OCI-M2 (cell line): Measurements from ENCODE around the gene FHIT.

Experiments
- DNase-seq: peaks from one replicate; lab custom pipeline; 2025; ENCODE audit not compliant: unreplicated experiment; lab: John Stamatoyannopoulos, UW

Gene FHIT

DNA sequence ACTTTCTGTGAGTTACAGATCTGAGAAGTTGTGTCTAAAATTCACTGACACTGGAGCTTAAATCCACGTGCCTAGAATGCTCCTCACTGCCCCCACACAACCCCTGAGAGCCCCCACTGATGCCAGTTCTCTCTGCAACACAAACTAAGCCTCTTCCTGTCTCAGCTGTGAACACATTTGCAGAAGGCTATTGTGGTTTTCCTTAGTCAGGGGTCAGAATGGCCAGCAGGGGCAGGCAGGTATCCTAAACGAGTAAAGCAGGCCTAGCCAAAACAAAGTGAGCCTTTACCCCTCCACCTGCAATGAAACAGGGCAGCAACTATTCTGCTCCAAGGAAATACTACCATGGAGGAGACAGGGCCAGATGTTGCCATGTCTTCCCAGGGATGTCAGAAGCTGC is 78.6 kb downstream of the FHIT start:
- no peak for DNase-seq

GRCh38 chr3:61172203-61172602 is 79.0 kb downstream of the FHIT start:
- no peak for DNase-seq

- no peak for DNase-seq
These were observed 81.5 kb downstream of the FHIT start for GRCh38 chr3:61169621-61170251.

DNA sequence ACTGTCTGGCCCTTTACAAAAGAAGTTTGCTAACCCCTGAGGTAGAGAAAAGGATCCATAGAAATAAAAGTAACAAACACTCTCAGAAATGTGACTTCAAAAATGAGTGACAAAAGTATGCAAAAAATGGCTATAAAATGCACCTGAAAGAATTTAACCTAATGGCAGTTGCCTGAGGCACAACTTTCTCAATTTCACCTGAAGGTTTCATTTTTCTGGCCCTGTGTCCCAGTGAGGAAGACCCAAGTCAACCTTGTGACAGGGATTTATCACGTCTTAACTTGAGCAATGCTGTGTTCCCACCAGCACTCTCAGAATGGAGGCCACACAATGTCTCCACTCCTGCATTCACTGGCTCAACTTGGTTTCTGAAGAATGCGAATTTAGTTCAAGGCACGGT is 83.0 kb downstream of the FHIT start:
- DNase-seq: no peak

DNA sequence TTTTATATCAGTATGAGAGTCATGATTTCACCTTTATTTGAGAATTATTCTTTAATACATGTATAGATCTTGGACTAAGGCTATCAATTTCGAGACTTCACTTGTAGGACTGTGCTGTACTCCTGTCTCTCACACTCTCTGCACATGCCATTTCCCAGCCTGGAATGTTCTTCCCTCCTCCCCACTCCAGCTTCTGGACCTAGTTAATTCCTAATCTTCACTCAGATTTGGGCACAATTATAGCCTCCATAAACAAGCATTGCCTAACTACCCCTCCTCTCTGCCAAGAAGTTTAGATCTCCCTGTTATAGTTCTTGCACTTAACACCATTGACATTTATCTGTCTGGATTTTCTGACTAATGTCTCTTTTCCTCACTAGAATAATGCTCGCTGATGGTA is 88.3 kb downstream of the FHIT start:
- DNase-seq: no peak

DNA sequence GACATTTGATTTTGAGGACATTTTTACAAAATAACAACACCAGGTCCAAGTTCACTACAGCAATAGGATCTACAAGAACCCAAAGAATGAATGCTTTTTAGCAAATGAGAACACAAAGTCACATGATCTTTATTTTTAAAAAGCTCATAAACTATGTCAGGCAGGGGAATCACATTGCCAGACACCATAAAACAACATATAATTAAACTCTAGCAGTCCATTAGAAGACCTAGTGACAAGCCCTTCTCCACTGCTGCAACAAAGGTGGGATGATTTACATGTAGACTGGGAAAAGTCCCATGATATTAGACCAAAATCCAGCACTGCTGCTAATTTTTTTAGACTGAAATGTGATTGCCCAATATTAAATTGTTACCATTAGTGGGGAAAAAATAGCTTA is 92.6 kb downstream of the FHIT start:
- DNase-seq: no peak

DNA sequence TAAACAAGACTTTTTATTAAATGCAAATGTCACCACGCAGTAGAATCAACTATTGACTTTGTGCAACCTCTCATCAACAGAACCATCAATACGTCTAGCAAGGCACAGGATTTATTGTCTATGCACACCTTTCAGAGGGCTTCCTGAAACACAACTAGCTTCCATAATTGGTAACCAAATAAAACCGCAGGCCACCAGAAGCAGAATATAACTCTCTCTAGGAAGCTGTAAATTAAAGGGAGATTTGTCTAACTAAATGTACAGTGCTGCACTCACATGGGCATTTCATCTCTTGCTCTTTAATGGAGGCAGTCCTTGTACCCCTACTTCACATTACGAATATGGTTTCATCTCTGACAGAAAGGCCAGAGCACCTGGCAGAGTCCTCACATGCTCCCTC is 93.0 kb downstream of the FHIT start:
- DNase-seq: no peak

GRCh38 chr3:61157414-61157813 is 93.8 kb downstream of the FHIT start:
- no peak for DNase-seq

GRCh38 chr3:61155701-61156292 is 95.5 kb downstream of the FHIT start:
- DNase-seq: no peak

GRCh38 chr3:61154457-61155198 is 96.6 kb downstream of the FHIT start:
- no peak for DNase-seq

DNA sequence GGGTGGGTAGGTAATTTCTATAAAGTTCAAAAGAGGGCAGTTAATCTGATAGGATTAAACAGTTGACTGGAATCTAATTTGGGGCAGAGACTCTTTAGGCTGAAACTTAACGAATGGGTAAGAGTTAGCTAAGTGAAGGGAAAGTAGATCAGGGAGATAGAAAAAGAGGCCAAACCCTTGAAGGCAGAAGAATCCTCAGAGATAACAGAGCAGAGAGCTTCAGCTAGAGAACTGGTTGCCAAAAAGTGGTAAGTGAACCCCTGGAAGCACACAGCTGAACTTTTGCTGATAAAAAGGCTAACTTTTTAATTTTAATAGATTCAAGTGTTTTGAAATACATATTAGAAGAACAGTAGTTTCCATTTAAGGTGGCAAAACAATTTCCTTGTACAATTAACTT is 99.2 kb downstream of the FHIT start:
- no peak for DNase-seq

DNA sequence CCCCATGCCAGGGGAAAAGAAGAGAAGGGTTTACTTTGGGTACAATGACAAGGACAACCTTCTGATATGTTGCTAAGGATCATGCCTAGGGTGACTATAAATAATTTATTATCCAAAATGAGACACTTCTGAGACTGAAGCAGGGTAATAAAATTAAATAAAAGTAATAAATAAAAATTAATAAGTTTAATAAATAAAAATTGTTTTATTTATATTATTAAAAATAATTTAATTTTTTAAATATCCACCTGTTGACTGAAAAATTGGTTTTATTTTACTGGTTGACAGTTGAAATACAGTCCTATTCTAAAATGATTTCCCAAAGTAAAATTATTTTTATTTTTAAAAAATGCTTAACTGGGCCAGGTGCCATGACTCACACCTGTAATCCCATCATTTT is 102.0 kb downstream of the FHIT start:
- DNase-seq: no peak

DNA sequence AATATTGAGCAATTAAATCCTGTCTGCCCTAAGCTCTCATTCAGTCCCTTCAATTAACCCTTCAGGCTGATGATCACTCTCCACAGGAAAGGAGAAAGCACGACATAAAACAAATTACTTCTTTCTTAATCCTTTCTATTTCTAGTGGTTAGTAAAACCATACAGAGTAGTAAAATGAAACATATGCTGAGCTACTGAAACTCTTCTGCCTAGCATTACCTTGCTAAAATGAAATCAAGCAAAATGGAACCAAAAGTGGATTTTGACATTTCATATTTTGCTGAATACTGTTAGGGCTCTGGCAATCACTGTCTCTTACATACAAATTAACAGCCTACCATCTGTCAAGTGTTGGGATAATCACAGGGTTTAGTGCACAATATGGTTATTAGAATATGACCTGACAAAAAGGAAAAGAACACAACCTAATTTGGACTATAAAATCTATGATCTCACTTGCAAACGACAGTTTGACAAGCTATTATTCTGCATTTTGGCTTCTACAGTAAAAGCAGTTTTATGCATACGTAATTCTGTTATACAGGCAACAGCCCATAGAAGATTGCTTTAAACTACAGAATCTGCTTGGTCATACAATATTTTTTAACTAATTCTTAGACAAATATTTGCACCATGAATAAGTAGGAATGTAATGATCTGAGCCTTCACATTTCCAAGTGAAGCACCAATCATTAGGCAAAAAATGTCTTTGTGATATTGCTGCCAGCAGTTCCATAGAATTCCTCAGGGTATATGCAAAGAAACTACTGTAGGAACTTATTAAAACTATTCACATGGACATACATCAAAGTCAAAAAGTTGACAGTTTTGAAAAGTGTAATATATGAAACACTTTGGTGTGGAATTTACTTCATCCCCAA is 105.0 kb downstream of the FHIT start:
- no peak for DNase-seq

DNA sequence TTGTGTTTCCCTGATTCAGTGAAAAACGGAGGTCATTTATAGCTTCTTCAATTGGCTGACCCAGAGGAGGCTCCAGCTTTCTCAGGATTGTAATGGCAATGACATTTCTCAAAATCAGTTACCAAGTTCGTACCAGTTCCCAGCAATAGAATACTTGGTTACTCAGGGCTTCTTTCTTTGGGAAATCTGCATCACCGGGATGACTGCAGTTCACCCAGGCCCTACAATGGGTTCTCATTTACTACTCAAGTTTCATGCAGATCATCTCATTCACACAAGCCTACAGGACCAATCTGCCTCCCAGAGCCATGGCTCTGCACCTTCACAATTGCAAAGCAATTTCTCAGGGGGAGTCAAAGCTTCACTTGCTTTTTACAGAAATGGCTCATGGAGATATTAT is 109.6 kb downstream of the FHIT start:
- DNase-seq: no peak

- no peak for DNase-seq
These were observed 110.0 kb downstream of the FHIT start for GRCh38 chr3:61141227-61141626.

DNA sequence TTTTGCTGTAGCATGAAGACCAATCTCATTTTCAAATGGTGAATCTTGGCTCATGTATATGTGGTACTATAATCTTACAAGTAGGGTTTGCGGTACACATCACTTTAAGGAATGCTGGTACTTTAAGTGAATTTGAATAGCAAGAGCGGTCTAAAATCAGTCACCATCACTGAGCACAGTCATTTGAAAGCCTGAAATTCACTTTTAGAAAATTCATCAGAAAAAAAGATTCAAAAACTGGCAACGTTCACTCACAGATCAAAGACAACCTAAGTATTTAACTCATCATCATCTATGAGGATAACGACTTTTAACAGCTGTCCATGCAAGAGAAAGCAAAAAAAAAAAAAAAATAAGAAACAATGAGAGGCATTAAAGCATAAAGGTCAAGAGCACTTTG is 111.6 kb downstream of the FHIT start:
- no peak for DNase-seq

- DNase-seq: no peak
These were observed 112.9 kb downstream of the FHIT start for GRCh38 chr3:61138401-61138800.

DNA sequence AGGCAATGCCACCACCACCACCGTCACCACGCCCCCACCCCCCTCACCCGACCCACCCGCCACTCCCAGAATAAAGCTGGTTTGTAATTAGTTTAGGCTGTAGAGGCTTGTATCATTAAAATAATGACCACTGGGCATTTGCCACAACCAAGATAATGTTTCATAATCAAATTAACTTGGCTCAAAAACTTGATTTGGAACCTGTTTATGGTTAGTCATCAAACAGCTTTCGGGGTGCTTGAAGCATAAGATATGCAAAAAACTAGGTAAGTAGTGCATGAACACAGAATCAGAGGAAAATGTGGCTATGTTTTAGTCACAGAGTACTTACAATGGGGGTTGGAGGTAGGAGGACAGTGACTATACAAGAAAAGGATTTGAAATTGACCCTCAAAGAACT is 115.1 kb downstream of the FHIT start:
- DNase-seq: no peak

GRCh38 chr3:61134532-61134931 is 116.7 kb downstream of the FHIT start:
- no peak for DNase-seq

GRCh38 chr3:61132062-61132461 is 119.2 kb downstream of the FHIT start:
- DNase-seq: no peak

- DNase-seq: no peak
These were observed 132.4 kb downstream of the FHIT start for GRCh38 chr3:61118830-61119229.
